IMR-90 (cell line): Measurements from ENCODE around the gene LYPD4.

Source experiments
- CEBPB ChIP-seq: IDR thresholded peaks from 2 replicates; pipeline ENCODE4 v1.6.1; 2012; ENCODE audit warnings: low read depth, low read length, improper control_type of control experiment
- CHD1 ChIP-seq: IDR thresholded peaks from 2 replicates; pipeline ENCODE4 v1.6.1; 2012; ENCODE audit warnings: low read depth, low read length, improper control_type of control experiment
- FOS ChIP-seq: fragments of 150-350 bp; IDR thresholded peaks from 2 replicates; pipeline ENCODE4 v1.6.1; 2016; ENCODE audit warnings: low read depth, low read length
- MAFK ChIP-seq: IDR thresholded peaks from 2 replicates; pipeline ENCODE4 v1.6.1; 2012; ENCODE audit warnings: low read depth, low read length, improper control_type of control experiment
- MAZ ChIP-seq: IDR thresholded peaks from 2 replicates; pipeline ENCODE4 v1.6.1; 2012; ENCODE audit warnings: low read depth, mild to moderate bottlenecking, low read length, improper control_type of control experiment, moderate library complexity, borderline replicate concordance
- MXI1 ChIP-seq: IDR thresholded peaks from 2 replicates; pipeline ENCODE4 v1.6.1; 2012; ENCODE audit warnings: low read depth, mild to moderate bottlenecking, low read length, moderate library complexity, borderline replicate concordance
- NFE2L2 ChIP-seq: fragments of 150-350 bp; IDR thresholded peaks from 2 replicates; pipeline ENCODE4 v1.6.1; 2016; ENCODE audit warnings: low read depth, mild to moderate bottlenecking, low read length
- POLR2A ChIP-seq: IDR thresholded peaks from 2 replicates; pipeline ENCODE4 v1.6.1; 2012; ENCODE audit warnings: mild to moderate bottlenecking, low read depth, low read length
- RAD21 ChIP-seq: IDR thresholded peaks from 2 replicates; pipeline ENCODE4 v1.6.1; 2012; ENCODE audit warnings: low read length, improper control_type of control experiment
- RCOR1 ChIP-seq: IDR thresholded peaks from 2 replicates; pipeline ENCODE4 v1.6.1; 2012; ENCODE audit warnings: mild to moderate bottlenecking, low read length, improper control_type of control experiment; ENCODE audit not compliant: insufficient replicate concordance
- RFX5 ChIP-seq: IDR thresholded peaks from 2 replicates; pipeline ENCODE4 v1.8.0; 2012; ENCODE audit warnings: low read depth, mild to moderate bottlenecking, low read length, moderate library complexity
- SMC3 ChIP-seq: fragments of 150-350 bp; IDR thresholded peaks from 2 replicates; pipeline ENCODE4 v1.6.1; 2016; ENCODE audit warnings: low read depth, mild to moderate bottlenecking, antibody characterized with exemption, low read length, moderate library complexity
- TF ChIP-seq, protein P1 (sequence below): conservative IDR thresholded peaks from 2 replicates; pipeline ENCODE4 v1.5.1; 2012; ENCODE audit warnings: mild to moderate bottlenecking, low read depth, low read length, improper control_type of control experiment
- TF ChIP-seq, protein P2 (sequence below): fragments of 150-350 bp; IDR thresholded peaks from 2 replicates; pipeline ENCODE4 v1.6.1; 2017; ENCODE audit warnings: mild to moderate bottlenecking, antibody characterized with exemption, low read length, low read depth

DNA sequence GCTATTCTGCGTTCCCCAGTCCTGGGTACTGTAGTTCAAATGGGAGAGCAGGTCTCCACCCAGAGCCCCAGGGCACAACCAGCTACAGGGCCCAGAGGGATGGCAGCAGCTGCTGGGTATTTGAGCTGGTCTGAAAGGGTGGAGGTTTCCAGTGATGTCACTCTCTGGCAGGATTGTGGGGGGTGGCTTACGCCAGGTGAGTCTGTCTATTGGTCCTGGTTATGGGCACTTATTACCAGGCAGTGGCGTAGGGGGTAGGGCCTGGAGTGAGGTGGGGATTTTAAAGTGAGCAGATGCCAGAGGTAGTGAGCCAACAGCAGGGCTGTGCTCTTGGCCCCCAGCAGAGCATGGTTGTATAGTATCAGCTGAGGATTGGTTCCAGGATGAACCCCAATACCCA lies 21.8 kb upstream of the LYPD4 start:
- no peak for TF ChIP-seq NFE2L2
- TF ChIP-seq MAFK, result no peak
- no peak for TF ChIP-seq POLR2A
- TF ChIP-seq, protein P1, sequence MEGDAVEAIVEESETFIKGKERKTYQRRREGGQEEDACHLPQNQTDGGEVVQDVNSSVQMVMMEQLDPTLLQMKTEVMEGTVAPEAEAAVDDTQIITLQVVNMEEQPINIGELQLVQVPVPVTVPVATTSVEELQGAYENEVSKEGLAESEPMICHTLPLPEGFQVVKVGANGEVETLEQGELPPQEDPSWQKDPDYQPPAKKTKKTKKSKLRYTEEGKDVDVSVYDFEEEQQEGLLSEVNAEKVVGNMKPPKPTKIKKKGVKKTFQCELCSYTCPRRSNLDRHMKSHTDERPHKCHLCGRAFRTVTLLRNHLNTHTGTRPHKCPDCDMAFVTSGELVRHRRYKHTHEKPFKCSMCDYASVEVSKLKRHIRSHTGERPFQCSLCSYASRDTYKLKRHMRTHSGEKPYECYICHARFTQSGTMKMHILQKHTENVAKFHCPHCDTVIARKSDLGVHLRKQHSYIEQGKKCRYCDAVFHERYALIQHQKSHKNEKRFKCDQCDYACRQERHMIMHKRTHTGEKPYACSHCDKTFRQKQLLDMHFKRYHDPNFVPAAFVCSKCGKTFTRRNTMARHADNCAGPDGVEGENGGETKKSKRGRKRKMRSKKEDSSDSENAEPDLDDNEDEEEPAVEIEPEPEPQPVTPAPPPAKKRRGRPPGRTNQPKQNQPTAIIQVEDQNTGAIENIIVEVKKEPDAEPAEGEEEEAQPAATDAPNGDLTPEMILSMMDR, result no peak
- no peak for TF ChIP-seq RFX5
- TF ChIP-seq, protein P2, sequence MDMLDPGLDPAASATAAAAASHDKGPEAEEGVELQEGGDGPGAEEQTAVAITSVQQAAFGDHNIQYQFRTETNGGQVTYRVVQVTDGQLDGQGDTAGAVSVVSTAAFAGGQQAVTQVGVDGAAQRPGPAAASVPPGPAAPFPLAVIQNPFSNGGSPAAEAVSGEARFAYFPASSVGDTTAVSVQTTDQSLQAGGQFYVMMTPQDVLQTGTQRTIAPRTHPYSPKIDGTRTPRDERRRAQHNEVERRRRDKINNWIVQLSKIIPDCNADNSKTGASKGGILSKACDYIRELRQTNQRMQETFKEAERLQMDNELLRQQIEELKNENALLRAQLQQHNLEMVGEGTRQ, result no peak
- TF ChIP-seq MXI1, result no peak
- no peak for TF ChIP-seq MAZ
- TF ChIP-seq RAD21, result no peak
- no peak for TF ChIP-seq CHD1
- TF ChIP-seq CEBPB, result no peak
- no peak for TF ChIP-seq RCOR1
- no peak for TF ChIP-seq SMC3
- TF ChIP-seq FOS, result no peak
